COLO668 (cell line): ENCODE results near the gene IPO9.
A peak's percentile ranks its signal among the peaks of the same experiment; 100 is the strongest.

ENCODE experiments used
- DNase-seq: peaks from one replicate; lab custom pipeline; 2025; ENCODE audit not compliant: unreplicated experiment; lab: John Stamatoyannopoulos, UW

The IPO9 gene

GRCh38 chr1:201902198-201902597, 73.2 kb downstream of the IPO9 start:
- no peak for DNase-seq

GRCh38 chr1:201903135-201903534, 74.2 kb downstream of the IPO9 start:
- DNase-seq, result no peak

GRCh38 chr1:201904579-201904978, 75.6 kb downstream of the IPO9 start:
- no peak for DNase-seq

GRCh38 chr1:201905234-201905890, 76.4 kb downstream of the IPO9 start:
- no peak for DNase-seq

- DNase-seq, result no peak
Observed at GRCh38 chr1:201906336-201906735, 77.4 kb downstream of the IPO9 start.

- no peak for DNase-seq
Observed at GRCh38 chr1:201907621-201908020, 78.7 kb downstream of the IPO9 start.

GRCh38 chr1:201911826-201912571, 83.0 kb downstream of the IPO9 start:
- DNase-seq, result no peak

GRCh38 chr1:201912832-201913231, 83.9 kb downstream of the IPO9 start:
- no peak for DNase-seq

GRCh38 chr1:201914456-201915235, 85.7 kb downstream of the IPO9 start:
- no peak for DNase-seq

GRCh38 chr1:201916649-201917249, 87.8 kb downstream of the IPO9 start:
- DNase-seq, result peak; percentile 72

- no peak for DNase-seq
Observed at GRCh38 chr1:201917362-201918033, 88.5 kb downstream of the IPO9 start.

GRCh38 chr1:201918343-201918742, 89.4 kb downstream of the IPO9 start:
- DNase-seq, result no peak

GRCh38 chr1:201921952-201922558, 93.1 kb downstream of the IPO9 start:
- DNase-seq, result no peak

GRCh38 chr1:201925301-201925567, 96.3 kb downstream of the IPO9 start:
- no peak for DNase-seq

GRCh38 chr1:201925981-201926645, 97.2 kb downstream of the IPO9 start:
- no peak for DNase-seq

- DNase-seq, result no peak
Observed at GRCh38 chr1:201928266-201928665, 99.3 kb downstream of the IPO9 start.

- no peak for DNase-seq
Observed at GRCh38 chr1:201930137-201930536, 101.2 kb downstream of the IPO9 start.

GRCh38 chr1:201930803-201931202, 101.8 kb downstream of the IPO9 start:
- no peak for DNase-seq
